CD4-positive, alpha-beta T cell treated with Interleukin-15 for 4 hours (primary cell): ENCODE results near the gene ATXN7.

Experiments
- DNase-seq: peaks from one replicate; pipeline ENCODE4 v3.0.0-alpha.2; 2020; ENCODE audit warnings: low spot score

Gene ATXN7, protein sequence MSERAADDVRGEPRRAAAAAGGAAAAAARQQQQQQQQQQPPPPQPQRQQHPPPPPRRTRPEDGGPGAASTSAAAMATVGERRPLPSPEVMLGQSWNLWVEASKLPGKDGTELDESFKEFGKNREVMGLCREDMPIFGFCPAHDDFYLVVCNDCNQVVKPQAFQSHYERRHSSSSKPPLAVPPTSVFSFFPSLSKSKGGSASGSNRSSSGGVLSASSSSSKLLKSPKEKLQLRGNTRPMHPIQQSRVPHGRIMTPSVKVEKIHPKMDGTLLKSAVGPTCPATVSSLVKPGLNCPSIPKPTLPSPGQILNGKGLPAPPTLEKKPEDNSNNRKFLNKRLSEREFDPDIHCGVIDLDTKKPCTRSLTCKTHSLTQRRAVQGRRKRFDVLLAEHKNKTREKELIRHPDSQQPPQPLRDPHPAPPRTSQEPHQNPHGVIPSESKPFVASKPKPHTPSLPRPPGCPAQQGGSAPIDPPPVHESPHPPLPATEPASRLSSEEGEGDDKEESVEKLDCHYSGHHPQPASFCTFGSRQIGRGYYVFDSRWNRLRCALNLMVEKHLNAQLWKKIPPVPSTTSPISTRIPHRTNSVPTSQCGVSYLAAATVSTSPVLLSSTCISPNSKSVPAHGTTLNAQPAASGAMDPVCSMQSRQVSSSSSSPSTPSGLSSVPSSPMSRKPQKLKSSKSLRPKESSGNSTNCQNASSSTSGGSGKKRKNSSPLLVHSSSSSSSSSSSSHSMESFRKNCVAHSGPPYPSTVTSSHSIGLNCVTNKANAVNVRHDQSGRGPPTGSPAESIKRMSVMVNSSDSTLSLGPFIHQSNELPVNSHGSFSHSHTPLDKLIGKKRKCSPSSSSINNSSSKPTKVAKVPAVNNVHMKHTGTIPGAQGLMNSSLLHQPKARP

DNA sequence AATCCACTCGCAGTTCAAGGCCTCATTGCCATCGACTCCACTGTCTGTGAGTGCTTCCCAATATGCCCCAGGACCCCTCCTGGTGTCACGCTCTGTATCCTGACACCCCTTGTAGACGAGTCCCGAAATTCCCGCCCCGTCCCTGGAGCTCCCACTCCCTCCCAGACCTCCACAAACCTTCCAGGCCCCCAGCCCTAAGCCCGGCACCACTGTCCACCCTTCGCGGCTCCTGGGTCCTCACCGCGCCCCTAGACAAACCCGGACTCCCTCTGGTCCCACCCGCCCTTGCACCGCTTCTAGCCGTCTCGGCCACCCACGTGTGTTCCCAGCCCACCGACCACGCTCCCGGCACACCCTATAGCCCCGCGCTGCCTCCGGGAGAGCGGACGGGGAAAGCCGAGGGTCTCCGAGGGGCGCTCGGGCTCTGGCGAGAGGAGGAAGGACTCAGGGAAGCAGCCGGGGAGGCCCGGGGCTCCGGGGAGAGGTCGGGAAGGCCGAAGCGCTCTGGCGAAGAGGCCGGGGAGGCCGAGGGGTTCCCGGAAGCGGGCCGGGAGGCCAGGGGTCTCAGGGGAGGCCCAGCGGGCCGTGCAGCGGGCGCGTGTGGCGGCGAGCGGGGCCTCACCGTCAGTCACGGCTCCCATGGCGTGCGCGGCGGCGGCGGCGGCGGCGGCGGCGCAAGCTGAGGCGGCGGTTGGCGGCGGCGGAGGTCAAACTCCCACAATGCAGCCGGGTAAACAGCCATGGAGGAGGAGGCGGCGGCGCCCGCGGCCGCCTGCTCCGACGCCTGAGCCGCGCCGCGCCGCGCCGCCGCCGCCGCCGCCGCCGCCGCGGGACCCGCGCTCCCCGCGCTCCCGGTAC, at the start of gene ATXN7, which contains the start of gene THOC7:
TSS of gene ATXN7 (plus strand) at position 718 of the 858 bp plus-strand sequence. CDS start 48,732 bp downstream, outside the sequence.
TSS of gene THOC7 (minus strand) at position 656 of the 858 bp plus-strand sequence. CDS start at position 641, 15 bp downstream.
- peak; percentile 71 for DNase-seq

GRCh38 chr3:63814237-63814636, 49.4 kb upstream of the ATXN7 start:
- DNase-seq = no peak

GRCh38 chr3:63817225-63817624, 46.4 kb upstream of the ATXN7 start:
- DNase-seq = no peak

- peak; percentile 63 for DNase-seq
Measured at GRCh38 chr3:63818282-63819150, 45.2 kb upstream of the ATXN7 start.

DNA sequence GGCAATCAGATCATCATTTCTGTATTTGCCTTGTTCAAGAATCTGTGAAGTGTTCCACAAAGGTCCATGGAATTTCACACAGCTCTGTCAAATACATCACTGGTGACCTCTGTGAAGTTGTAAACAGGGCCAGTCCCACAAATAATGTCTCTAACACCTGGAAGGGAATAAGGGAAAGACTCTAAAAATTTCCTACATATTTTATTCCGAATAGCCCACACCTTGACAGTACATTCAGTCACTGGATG, 44.6 kb upstream of the ATXN7 start, which contains the start of gene C3orf49:
TSS of gene C3orf49 (plus strand) at position 149 of the 248 bp plus-strand sequence. CDS start 173 bp downstream, outside the sequence.
- no peak for DNase-seq

DNA sequence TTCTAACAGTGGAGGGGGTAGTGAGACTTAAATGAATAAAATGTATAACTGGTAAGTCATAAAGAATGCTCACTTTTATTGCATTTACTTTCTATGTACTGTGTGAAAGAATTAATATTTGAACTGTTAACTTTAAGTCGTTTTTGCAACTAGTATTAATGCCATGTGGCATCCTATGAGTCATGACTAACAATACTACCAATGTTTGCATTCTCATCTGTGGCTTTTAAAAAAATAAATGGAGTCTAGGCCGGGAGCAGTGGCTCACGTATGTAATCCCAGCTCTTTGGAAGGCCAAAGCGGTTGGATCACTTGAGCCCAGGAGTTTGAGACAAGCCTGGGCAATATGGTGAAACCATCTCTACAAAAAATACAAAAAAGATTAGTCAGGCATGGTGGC, 39.4 kb upstream of the ATXN7 start:
- no peak for DNase-seq

DNA sequence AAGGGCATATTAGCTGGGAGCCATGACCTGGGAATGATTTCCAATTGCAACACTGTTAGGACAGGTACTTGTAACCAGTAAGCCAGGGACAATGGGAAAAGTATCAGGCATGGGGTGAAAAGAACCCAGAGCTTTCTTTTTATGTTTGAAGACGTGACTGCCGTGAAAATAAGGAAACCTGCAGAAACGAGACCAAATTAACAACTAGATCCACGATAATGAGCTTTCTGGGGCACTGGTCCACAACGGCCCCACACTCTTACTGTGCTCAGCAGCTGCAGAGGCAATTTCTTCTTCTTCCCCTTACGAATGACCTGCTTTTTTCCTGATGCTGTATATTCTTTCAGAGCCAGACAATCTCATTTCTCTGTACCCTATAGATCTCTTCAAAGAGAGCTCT, 33.1 kb upstream of the ATXN7 start:
- no peak for DNase-seq

GRCh38 chr3:63832395-63832794, 31.3 kb upstream of the ATXN7 start:
- DNase-seq = no peak

- no peak for DNase-seq
Measured at GRCh38 chr3:63841704-63842103, 22.0 kb upstream of the ATXN7 start.

DNA sequence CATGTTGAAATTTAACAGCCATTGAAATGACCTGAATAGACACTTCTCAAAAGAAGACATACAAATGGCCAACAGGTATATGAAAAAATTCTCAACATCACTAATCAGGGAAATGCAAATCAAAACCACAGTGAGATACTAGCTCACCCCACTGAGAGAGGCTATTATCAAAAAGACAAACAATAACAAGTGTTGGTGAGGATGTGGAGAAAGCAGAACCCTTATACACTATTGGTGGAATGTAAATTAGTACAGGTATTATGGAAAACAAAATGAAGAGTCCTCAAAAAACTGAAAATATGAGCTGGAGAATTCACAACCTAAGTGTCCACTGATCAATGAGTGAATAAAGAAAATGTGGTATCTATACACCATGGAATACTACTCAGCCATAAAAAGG, 21.5 kb upstream of the ATXN7 start:
- DNase-seq = no peak

GRCh38 chr3:63845215-63845614, 18.5 kb upstream of the ATXN7 start:
- DNase-seq = no peak

- DNase-seq = no peak
Measured at GRCh38 chr3:63847718-63848450, 15.8 kb upstream of the ATXN7 start.

- DNase-seq = no peak
Measured at GRCh38 chr3:63849175-63849574, 14.5 kb upstream of the ATXN7 start.

GRCh38 chr3:63851287-63851686, 12.4 kb upstream of the ATXN7 start:
- no peak for DNase-seq

- DNase-seq = no peak
Measured at GRCh38 chr3:63853106-63853505, 10.6 kb upstream of the ATXN7 start.

- no peak for DNase-seq
Measured at GRCh38 chr3:63855333-63855940, 8.2 kb upstream of the ATXN7 start.

GRCh38 chr3:63857311-63857710, 6.4 kb upstream of the ATXN7 start:
- DNase-seq = no peak

- no peak for DNase-seq
Measured at GRCh38 chr3:63860776-63861175, 2.9 kb upstream of the ATXN7 start.

GRCh38 chr3:63861306-63861705, 2.4 kb upstream of the ATXN7 start:
- no peak for DNase-seq

DNA sequence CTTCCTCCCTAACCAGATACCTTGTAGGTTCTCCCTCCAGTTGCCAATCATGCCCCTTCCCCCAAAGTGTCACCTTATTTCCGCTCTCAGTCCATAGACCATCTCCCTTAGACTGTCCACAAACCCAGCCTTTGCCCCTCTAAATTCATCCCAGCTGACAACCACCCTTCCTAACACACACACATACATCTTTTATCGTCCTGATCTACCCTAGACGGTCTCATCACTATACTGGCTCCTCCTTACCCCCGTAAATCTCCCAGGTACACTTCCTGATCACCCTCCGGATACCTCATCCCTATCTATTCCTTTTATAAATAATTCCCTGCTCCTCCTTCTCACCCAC, 890 bp upstream of the ATXN7 start:
- DNase-seq = no peak
